Astrocyte of the spinal cord (primary cell): ENCODE measurements around the gene NMT2.

Source experiments
- DNase-seq: peaks from one replicate; pipeline ENCODE4 v3.0.0; 2011; ENCODE audit warnings: low read depth, low spot score
- H3K4me3 ChIP-seq: 2 replicates; pipeline ENCODE4 v1.5.1; 2011; ENCODE audit warnings: low read depth, mild to moderate bottlenecking, low read length, moderate library complexity
- CTCF ChIP-seq: IDR thresholded peaks from 2 replicates; pipeline ENCODE4 v1.5.1; 2012; ENCODE audit warnings: low read depth, mild to moderate bottlenecking, low read length, inconsistent platforms
- in situ Hi-C: cut with HindIII; loops from 2 replicates; pipeline ENCODE4 v1.10.0; 2017; ENCODE audit warnings: low sequenced_read_pairs

The NMT2 gene

GRCh38 chr10:15158448-15158847, 10.0 kb downstream of the NMT2 start:
- TF ChIP-seq CTCF: no peak
- DNase-seq: no peak
- H3K4me3 ChIP-seq: no peak overlapping the region
- in situ Hi-C loops: no loop called here

GRCh38 chr10:15155978-15156656, 12.4 kb downstream of the NMT2 start:
- in situ Hi-C loops: no loop called here
- H3K4me3 ChIP-seq: no peak overlapping the region
- no peak for TF ChIP-seq CTCF
- no peak for DNase-seq

GRCh38 chr10:15152556-15152955, 15.9 kb downstream of the NMT2 start:
- no peak overlapping the region for H3K4me3 ChIP-seq
- no peak for DNase-seq
- no peak for TF ChIP-seq CTCF
- in situ Hi-C loops: no loop called here

- DNase-seq: no peak
- TF ChIP-seq CTCF: no peak
- in situ Hi-C loops: no loop called here
- no peak overlapping the region for H3K4me3 ChIP-seq
Observed at GRCh38 chr10:15150563-15150962, 17.9 kb downstream of the NMT2 start.

- DNase-seq: no peak
- in situ Hi-C loops: no loop called here
- H3K4me3 ChIP-seq: no peak overlapping the region
- TF ChIP-seq CTCF: no peak
Observed at GRCh38 chr10:15149042-15149771, 19.3 kb downstream of the NMT2 start.

GRCh38 chr10:15147594-15148392, 20.7 kb downstream of the NMT2 start:
- no peak overlapping the region for H3K4me3 ChIP-seq
- DNase-seq: no peak
- no peak for TF ChIP-seq CTCF
- in situ Hi-C loops: no loop called here
